Keratinocyte (primary cell): ENCODE measurements around the gene CTNNBL1.

Experiments
- EZH2 ChIP-seq: IDR thresholded peaks from one replicate; pipeline ENCODE4 v1.6.1; 2012; ENCODE audit warnings: inconsistent platforms, mild to moderate bottlenecking, low read length, moderate library complexity
- TF ChIP-seq, protein P1 (sequence below), 3 experiments: IDR thresholded peaks in 1 of 3; conservative IDR thresholded peaks in 1 of 3; optimal IDR thresholded peaks in 1 of 3; 2 replicates in 2 of 3; 3 replicates in 1 of 3; pipeline versions ENCODE3 to v1.5.1; 2011; ENCODE audit warnings: low read length in 3 of 3, mild to moderate bottlenecking in 3 of 3, moderate library complexity in 2 of 3, control low read depth in 1 of 3, inconsistent platforms in 1 of 3; ENCODE audit not compliant: insufficient read depth in 2 of 3; ENCODE audit errors: extremely low read depth in 1 of 3

DNA sequence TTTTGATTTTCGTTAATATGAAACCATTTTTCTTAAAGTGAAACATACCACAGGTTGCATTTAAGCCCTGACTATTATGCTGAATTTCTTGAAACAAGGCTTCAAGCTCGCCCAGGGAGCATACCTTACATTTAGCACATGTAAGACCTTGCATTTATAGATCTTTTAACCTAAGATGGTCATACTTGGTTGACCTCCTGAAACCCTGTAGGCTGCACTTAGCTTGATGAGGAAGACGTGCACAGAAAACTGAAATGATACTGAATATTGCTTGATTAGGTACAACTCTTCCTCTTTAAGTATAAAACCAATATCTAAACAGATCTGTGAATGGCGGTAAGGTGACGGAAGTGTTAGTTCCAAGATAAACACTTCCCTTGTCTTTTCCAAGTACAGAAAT lies 82.2 kb downstream of the CTNNBL1 start:
- TF ChIP-seq, protein P1, sequence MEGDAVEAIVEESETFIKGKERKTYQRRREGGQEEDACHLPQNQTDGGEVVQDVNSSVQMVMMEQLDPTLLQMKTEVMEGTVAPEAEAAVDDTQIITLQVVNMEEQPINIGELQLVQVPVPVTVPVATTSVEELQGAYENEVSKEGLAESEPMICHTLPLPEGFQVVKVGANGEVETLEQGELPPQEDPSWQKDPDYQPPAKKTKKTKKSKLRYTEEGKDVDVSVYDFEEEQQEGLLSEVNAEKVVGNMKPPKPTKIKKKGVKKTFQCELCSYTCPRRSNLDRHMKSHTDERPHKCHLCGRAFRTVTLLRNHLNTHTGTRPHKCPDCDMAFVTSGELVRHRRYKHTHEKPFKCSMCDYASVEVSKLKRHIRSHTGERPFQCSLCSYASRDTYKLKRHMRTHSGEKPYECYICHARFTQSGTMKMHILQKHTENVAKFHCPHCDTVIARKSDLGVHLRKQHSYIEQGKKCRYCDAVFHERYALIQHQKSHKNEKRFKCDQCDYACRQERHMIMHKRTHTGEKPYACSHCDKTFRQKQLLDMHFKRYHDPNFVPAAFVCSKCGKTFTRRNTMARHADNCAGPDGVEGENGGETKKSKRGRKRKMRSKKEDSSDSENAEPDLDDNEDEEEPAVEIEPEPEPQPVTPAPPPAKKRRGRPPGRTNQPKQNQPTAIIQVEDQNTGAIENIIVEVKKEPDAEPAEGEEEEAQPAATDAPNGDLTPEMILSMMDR (optimal IDR thresholded peaks at IDR 0.05 in 1 of 3, IDR thresholded peaks at IDR 0.05 in 1 of 3, conservative IDR thresholded peaks at IDR 0.05 in 1 of 3; ENCODE audit: extremely low read depth in 1 of 3, insufficient read depth in 2 of 3, low read length in 3 of 3) = no peak
- no peak for TF ChIP-seq EZH2
